ENCODE measurements around the gene TSPAN16.
A peak's percentile ranks its signal among the peaks of the same experiment; 100 is the strongest.
"Not testable (repeated sequence)": the region's sequence is repeated elsewhere in the genome, so short reads cannot be mapped to it uniquely, and the experiment has no call there.

The TSPAN16 gene

GRCh38 chr19:11335449-11336146 lies 39.6 kb downstream of the TSPAN16 start:
- Mint-ChIP-seq H3K9me3 (peaks cover 5% of the 10 kb centered on the region in 2 donors), H3K4me3 (no peak overlapping the region), H3K4me1 (peaks cover 9 to 21% of the 10 kb centered on the region in 2 donors), H3K36me3 (peaks cover 18 to 37% of the 10 kb centered on the region in 2 donors), H3K27me3 (no peaks in the 10 kb centered on the region), H3K27ac (no peak overlapping the region)
- DNase-seq (no peak), ATAC-seq (replicated peaks) (no peak)

GRCh38 chr19:11337080-11337479 lies 41.1 kb downstream of the TSPAN16 start:
- no peak overlapping the region for H3K4me3 Mint-ChIP-seq
- peaks cover 9 to 21% of the 10 kb centered on the region in 2 donors for H3K4me1 Mint-ChIP-seq
- ATAC-seq (replicated peaks) (peak in 1 of 2 donors; percentile 12), DNase-seq (no peak)
- H3K27me3 Mint-ChIP-seq: no peaks in the 10 kb centered on the region
- no peak overlapping the region for H3K27ac Mint-ChIP-seq
- H3K9me3 Mint-ChIP-seq: peaks cover 5% of the 10 kb centered on the region in 2 donors
- H3K36me3 Mint-ChIP-seq: peaks cover 16 to 37% of the 10 kb centered on the region in 2 donors

- H3K36me3 Mint-ChIP-seq: peaks cover 15 to 37% of the 10 kb centered on the region in 2 donors
- ATAC-seq (replicated peaks) (no peak), DNase-seq (no peak)
- H3K4me1 Mint-ChIP-seq: peaks cover 10 to 21% of the 10 kb centered on the region in 2 donors
- no peak overlapping the region for H3K27ac Mint-ChIP-seq
- H3K9me3 Mint-ChIP-seq: peaks cover 5% of the 10 kb centered on the region in 2 donors
- H3K4me3 Mint-ChIP-seq: no peak overlapping the region
- no peaks in the 10 kb centered on the region for H3K27me3 Mint-ChIP-seq
These were observed 42.2 kb downstream of the TSPAN16 start for GRCh38 chr19:11338121-11338520.

GRCh38 chr19:11338569-11339253 lies 42.8 kb downstream of the TSPAN16 start:
- Mint-ChIP-seq H3K36me3 (peaks cover 15 to 31% of the 10 kb centered on the region in 2 donors), H3K9me3 (peaks cover 5% of the 10 kb centered on the region in 2 donors), H3K4me3 (peak overlapping the region; percentile 84 to 88), H3K4me1 (peaks cover 10 to 21% of the 10 kb centered on the region in 2 donors), H3K27me3 (no peaks in the 10 kb centered on the region), H3K27ac (no peak overlapping the region)
- DNase-seq: no peak
- ATAC-seq (replicated peaks): no peak

- Mint-ChIP-seq H3K27me3 (no peaks in the 10 kb centered on the region), H3K9me3 (peaks cover 5% of the 10 kb centered on the region in 2 donors), H3K4me1 (peaks cover 12 to 24% of the 10 kb centered on the region in 2 donors), H3K36me3 (peaks cover 12 to 26% of the 10 kb centered on the region in 2 donors), H3K27ac (peak within 1 kb of the TSS; percentile 75), H3K4me3 (peak within 1 kb of the TSS; percentile 84 to 88)
- ATAC-seq (replicated peaks) (peak; percentile 97 to 98), DNase-seq (peak; percentile 66)
These were observed 43.5 kb downstream of the TSPAN16 start, which contains the start of gene RAB3D for GRCh38 chr19:11339254-11340098. RAB3D (minus strand) TSS chr19:11339657; CDS start chr19:11337399, 2,258 bp downstream.

GRCh38 chr19:11340099-11340467 lies 44.1 kb downstream of the TSPAN16 start:
- peaks cover 10 to 22% of the 10 kb centered on the region in 2 donors for H3K36me3 Mint-ChIP-seq
- not testable (repeated sequence) for DNase-seq; ATAC-seq (replicated peaks); H3K9me3 Mint-ChIP-seq; H3K27ac Mint-ChIP-seq; H3K27me3 Mint-ChIP-seq
- peak overlapping the region; percentile 84 to 88 for H3K4me3 Mint-ChIP-seq
- peaks cover 15 to 30% of the 10 kb centered on the region in 2 donors for H3K4me1 Mint-ChIP-seq

- peaks cover 4 to 8% of the 10 kb centered on the region in 2 donors for H3K36me3 Mint-ChIP-seq
- peaks cover 30 to 51% of the 10 kb centered on the region in 2 donors for H3K4me1 Mint-ChIP-seq
- no peak overlapping the region for H3K27ac Mint-ChIP-seq
- H3K9me3 Mint-ChIP-seq: no peaks in the 10 kb centered on the region
- no peak overlapping the region for H3K4me3 Mint-ChIP-seq
- H3K27me3 Mint-ChIP-seq: no peaks in the 10 kb centered on the region
- DNase-seq: no peak
- no peak for ATAC-seq (replicated peaks)
These were observed 46.5 kb downstream of the TSPAN16 start for GRCh38 chr19:11342429-11342828.

GRCh38 chr19:11345122-11345803 lies 49.3 kb downstream of the TSPAN16 start:
- DNase-seq: no peak
- H3K4me1 Mint-ChIP-seq: peaks cover 21 to 33% of the 10 kb centered on the region in 2 donors
- H3K27ac Mint-ChIP-seq: peak overlapping the region; percentile 95
- no peaks in the 10 kb centered on the region for H3K27me3 Mint-ChIP-seq
- H3K9me3 Mint-ChIP-seq: peaks cover 6% of the 10 kb centered on the region in 2 donors
- peak overlapping the region; percentile 90 to 95 for H3K4me3 Mint-ChIP-seq
- peaks cover 13 to 18% of the 10 kb centered on the region in 2 donors for H3K36me3 Mint-ChIP-seq
- no peak for ATAC-seq (replicated peaks)

GRCh38 chr19:11346104-11346940 lies 50.4 kb downstream of the TSPAN16 start, which contains the start of the genes CCDC159 and TMEM205:
CCDC159 (plus strand) TSS chr19:11346519; CDS start chr19:11346607, 88 bp downstream.
TMEM205 (minus strand) TSS chr19:11346268; CDS start chr19:11345619, 649 bp downstream.
- Mint-ChIP-seq H3K4me3 (peak within 1 kb of the TSS; percentile 90 to 95), H3K36me3 (peaks cover 13 to 22% of the 10 kb centered on the region in 2 donors), H3K9me3 (peaks cover 6% of the 10 kb centered on the region in 2 donors), H3K27ac (peak within 1 kb of the TSS; percentile 95), H3K4me1 (peaks cover 21 to 43% of the 10 kb centered on the region in 2 donors), H3K27me3 (no peaks in the 10 kb centered on the region)
- ATAC-seq (replicated peaks): peak; percentile 94 to 96
- DNase-seq: peak; percentile 99

GRCh38 chr19:11347546-11348039 lies 51.6 kb downstream of the TSPAN16 start:
- H3K36me3 Mint-ChIP-seq: peaks cover 11 to 18% of the 10 kb centered on the region in 2 donors
- H3K4me3 Mint-ChIP-seq: peak overlapping the region; percentile 90 to 95
- peaks cover 6% of the 10 kb centered on the region in 2 donors for H3K9me3 Mint-ChIP-seq
- peak overlapping the region; percentile 62 for H3K27ac Mint-ChIP-seq
- ATAC-seq (replicated peaks) (no peak), DNase-seq (no peak)
- no peaks in the 10 kb centered on the region for H3K27me3 Mint-ChIP-seq
- H3K4me1 Mint-ChIP-seq: peaks cover 21 to 44% of the 10 kb centered on the region in 2 donors

GRCh38 chr19:11349171-11349570 lies 53.2 kb downstream of the TSPAN16 start:
- H3K27ac Mint-ChIP-seq: no peak overlapping the region
- peaks cover 20 to 43% of the 10 kb centered on the region in 2 donors for H3K4me1 Mint-ChIP-seq
- no peak overlapping the region for H3K4me3 Mint-ChIP-seq
- H3K27me3 Mint-ChIP-seq: no peaks in the 10 kb centered on the region
- ATAC-seq (replicated peaks): no peak
- DNase-seq: no peak
- peaks cover 6% of the 10 kb centered on the region in 2 donors for H3K9me3 Mint-ChIP-seq
- H3K36me3 Mint-ChIP-seq: peaks cover 11 to 16% of the 10 kb centered on the region in 2 donors

- ATAC-seq (replicated peaks); H3K4me3 Mint-ChIP-seq; H3K27ac Mint-ChIP-seq; H3K9me3 Mint-ChIP-seq; DNase-seq: not testable (repeated sequence)
- peaks cover 10 to 18% of the 10 kb centered on the region in 2 donors for H3K36me3 Mint-ChIP-seq
- peaks cover 16 to 18% of the 10 kb centered on the region in 2 donors for H3K27me3 Mint-ChIP-seq
- peaks cover 11 to 28% of the 10 kb centered on the region in 2 donors for H3K4me1 Mint-ChIP-seq
These were observed 58.1 kb downstream of the TSPAN16 start for GRCh38 chr19:11354102-11354501.

All from stimulated activated naive B cell treated with anti-CD40 and anti-IgM and Interleukin-4, amounts not matched to agents 10 μg/mL and 1 μg/mL and 100 μg/mL, for 72 hours (primary cell).